ENCODE measurements around the gene NDUFAF3.

NDUFAF3 gene

DNA sequence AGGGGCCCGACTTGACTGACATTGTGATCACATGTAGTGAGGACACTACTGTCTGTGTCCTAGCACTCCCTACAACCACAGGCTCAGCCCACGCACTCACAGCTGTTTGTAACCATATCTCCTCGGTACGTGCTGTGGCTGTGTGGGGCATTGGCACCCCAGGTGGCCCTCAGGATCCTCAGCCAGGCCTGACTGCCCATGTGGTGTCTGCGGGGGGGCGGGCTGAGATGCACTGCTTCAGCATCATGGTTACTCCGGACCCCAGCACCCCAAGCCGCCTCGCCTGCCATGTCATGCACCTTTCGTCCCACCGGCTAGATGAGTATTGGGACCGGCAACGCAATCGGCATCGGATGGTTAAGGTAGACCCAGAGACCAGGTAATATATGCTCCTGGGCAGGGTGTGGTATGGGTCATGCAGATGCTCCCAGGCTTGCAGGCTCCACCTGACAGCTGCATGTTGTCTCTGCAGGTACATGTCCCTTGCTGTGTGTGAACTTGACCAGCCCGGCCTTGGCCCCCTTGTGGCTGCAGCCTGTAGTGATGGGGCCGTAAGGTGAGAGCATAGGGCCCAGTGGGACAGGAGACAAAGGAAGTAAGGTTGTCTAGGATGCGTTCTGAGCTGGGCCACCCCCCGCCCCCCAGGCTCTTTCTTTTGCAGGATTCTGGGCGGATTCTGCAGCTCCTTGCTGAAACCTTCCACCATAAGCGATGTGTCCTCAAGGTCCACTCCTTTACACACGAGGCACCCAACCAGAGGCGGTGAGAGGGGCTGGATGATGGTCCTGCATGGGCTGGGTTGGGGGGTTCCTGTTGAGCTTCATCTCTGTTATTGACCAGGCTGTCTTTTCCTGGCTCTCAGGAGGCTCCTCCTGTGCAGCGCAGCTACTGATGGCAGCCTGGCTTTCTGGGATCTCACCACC is 7.9 kb upstream of the NDUFAF3 start:
- TF ChIP-seq, protein P1, sequence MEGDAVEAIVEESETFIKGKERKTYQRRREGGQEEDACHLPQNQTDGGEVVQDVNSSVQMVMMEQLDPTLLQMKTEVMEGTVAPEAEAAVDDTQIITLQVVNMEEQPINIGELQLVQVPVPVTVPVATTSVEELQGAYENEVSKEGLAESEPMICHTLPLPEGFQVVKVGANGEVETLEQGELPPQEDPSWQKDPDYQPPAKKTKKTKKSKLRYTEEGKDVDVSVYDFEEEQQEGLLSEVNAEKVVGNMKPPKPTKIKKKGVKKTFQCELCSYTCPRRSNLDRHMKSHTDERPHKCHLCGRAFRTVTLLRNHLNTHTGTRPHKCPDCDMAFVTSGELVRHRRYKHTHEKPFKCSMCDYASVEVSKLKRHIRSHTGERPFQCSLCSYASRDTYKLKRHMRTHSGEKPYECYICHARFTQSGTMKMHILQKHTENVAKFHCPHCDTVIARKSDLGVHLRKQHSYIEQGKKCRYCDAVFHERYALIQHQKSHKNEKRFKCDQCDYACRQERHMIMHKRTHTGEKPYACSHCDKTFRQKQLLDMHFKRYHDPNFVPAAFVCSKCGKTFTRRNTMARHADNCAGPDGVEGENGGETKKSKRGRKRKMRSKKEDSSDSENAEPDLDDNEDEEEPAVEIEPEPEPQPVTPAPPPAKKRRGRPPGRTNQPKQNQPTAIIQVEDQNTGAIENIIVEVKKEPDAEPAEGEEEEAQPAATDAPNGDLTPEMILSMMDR (IDR thresholded peaks at IDR 0.05; ENCODE audit: control insufficient read depth, insufficient read depth, low read depth, low read length, missing control alignments): peak; percentile 82
- DNase-seq (ENCODE audit: low read depth): no peak
- H3K4me3 ChIP-seq (ENCODE audit: control insufficient read depth, low read depth, low read length): no peak overlapping the region

GRCh38 chr3:49015072-49015471 is 6.8 kb upstream of the NDUFAF3 start:
- TF ChIP-seq, protein P1 (IDR thresholded peaks at IDR 0.05; ENCODE audit: control insufficient read depth, insufficient read depth, low read depth, low read length, missing control alignments): no peak
- H3K4me3 ChIP-seq (ENCODE audit: control insufficient read depth, low read depth, low read length): no peak overlapping the region
- no peak for DNase-seq (ENCODE audit: low read depth)

DNA sequence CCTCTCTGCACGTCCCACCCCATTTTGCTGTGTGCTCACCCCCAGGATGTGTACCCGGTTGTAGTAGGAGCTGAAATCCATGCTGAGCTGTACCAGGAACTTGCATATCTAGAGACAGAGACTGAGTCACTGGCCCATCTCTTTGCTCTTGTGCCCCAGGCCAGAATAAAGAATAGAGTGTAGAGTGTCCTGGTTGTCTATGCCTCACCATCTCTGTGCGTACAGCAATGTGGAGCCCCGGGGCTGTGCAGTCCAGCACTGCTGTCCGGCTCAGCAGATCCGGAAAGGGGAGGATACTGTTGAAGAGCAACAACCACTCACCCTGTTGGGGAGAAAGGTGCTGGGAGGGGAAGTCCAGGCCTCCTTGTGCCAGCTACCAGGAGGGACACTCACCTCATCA is 6.2 kb upstream of the NDUFAF3 start:
- no peak for DNase-seq (ENCODE audit: low read depth)
- TF ChIP-seq, protein P1 (IDR thresholded peaks at IDR 0.05; ENCODE audit: control insufficient read depth, insufficient read depth, low read depth, low read length, missing control alignments): no peak
- H3K4me3 ChIP-seq (ENCODE audit: control insufficient read depth, low read depth, low read length): no peak overlapping the region

- TF ChIP-seq, protein P1 (IDR thresholded peaks at IDR 0.05; ENCODE audit: control insufficient read depth, insufficient read depth, low read depth, low read length, missing control alignments): no peak
- no peak for DNase-seq (ENCODE audit: low read depth)
- no peak overlapping the region for H3K4me3 ChIP-seq (ENCODE audit: control insufficient read depth, low read depth, low read length)
These were observed 5.3 kb upstream of the NDUFAF3 start for GRCh38 chr3:49016414-49017228.

DNA sequence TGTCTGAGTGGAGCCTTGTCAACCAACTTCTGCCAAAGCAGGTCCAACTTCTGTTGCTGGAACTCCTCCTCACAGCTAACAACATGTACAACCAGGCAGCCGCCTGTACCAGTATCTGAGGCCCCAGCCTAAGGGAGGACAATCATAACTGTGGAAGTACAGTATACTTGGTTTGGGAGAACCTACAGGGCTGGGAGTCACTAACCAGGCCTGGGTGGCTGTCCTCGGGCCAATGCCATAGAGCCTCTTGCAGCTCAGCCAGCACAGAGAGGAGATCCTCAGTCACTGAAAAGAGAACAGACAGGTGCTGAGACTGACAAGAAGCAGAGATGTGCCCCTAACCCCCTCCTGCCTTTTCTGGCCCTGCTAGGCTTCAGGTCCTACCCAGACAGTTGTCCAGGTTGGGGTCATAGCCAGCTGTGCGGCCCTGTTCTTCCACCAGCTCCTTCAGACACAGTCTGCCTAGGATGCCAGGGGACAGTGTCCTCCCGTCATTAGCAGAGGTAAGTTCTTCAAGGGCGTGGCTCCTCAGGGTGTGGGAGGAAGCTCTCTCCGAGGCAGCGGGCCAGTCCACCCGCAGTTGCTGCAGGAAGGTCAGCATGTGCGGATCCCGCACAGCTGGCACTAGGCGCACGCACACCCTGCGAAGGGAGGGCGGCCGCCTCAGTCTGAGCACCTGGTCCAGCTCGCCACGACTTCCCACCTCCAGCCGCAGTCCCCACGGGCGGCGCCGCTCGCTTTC is 4.5 kb upstream of the NDUFAF3 start:
- no peak for DNase-seq (ENCODE audit: low read depth)
- TF ChIP-seq, protein P1 (IDR thresholded peaks at IDR 0.05; ENCODE audit: control insufficient read depth, insufficient read depth, low read depth, low read length, missing control alignments): no peak

More for the DNA sequence above, 4.5 kb upstream of the NDUFAF3 start:
- peak overlapping the region; percentile 79 for H3K4me3 ChIP-seq (ENCODE audit: control insufficient read depth, low read depth, low read length)

Measured in AG09309 (cell line).